ENCODE measurements around the gene TEX2. TPM values are rescaled to one million over a fixed set of nuclear protein-coding genes. Genes with fewer than 3 reads are reported as not detected.

The TEX2 gene
- total and polyA plus RNA-seq, 2 donors = 18.6 to 20.3 TPM

GRCh38 chr17:64281962-64282752 is 19.1 kb upstream of the TEX2 start:
- no peak overlapping the region for H3K4me3 ChIP-seq (ENCODE audit: low read depth, low read length)
- no peaks in the 10 kb centered on the region for H3K36me3 ChIP-seq (ENCODE audit: insufficient read depth)
- H3K27ac ChIP-seq (ENCODE audit: low read depth) = no peak overlapping the region
- H3K4me1 ChIP-seq (ENCODE audit: insufficient read depth) = no peaks in the 10 kb centered on the region
- DNase-seq (ENCODE audit: extremely low spot score) = no peak
- WGBS = 53% methylated on average over 19 of the region's 19 CpGs

- DNase-seq (ENCODE audit: extremely low spot score) = no peak
- no peak overlapping the region for H3K27ac ChIP-seq (ENCODE audit: low read depth)
- 40% methylated on average over 3 of the region's 3 CpGs for WGBS
- no peaks in the 10 kb centered on the region for H3K4me1 ChIP-seq (ENCODE audit: insufficient read depth)
- H3K36me3 ChIP-seq (ENCODE audit: insufficient read depth) = no peaks in the 10 kb centered on the region
- H3K4me3 ChIP-seq (ENCODE audit: low read depth, low read length) = no peak overlapping the region
Observed at GRCh38 chr17:64278614-64279013, 15.6 kb upstream of the TEX2 start.

- 71% methylated on average over 7 of the region's 7 CpGs for WGBS
Observed at GRCh38 chr17:64277831-64278562, 14.9 kb upstream of the TEX2 start.

GRCh38 chr17:64276961-64277505 is 14.0 kb upstream of the TEX2 start:
- Histone ChIP-seq H3K36me3 (ENCODE audit: insufficient read depth) (no peaks in the 10 kb centered on the region), H3K27ac (ENCODE audit: low read depth) (no peak overlapping the region), H3K4me3 (ENCODE audit: low read depth, low read length) (no peak overlapping the region), H3K4me1 (ENCODE audit: insufficient read depth) (no peaks in the 10 kb centered on the region)
- DNase-seq (ENCODE audit: extremely low spot score) = no peak
- 82% methylated on average over 11 of the region's 11 CpGs for WGBS

More at GRCh38 chr17:64277831-64278562, 14.9 kb upstream of the TEX2 start:
- H3K36me3 ChIP-seq (ENCODE audit: insufficient read depth) = no peaks in the 10 kb centered on the region
- DNase-seq (ENCODE audit: extremely low spot score) = no peak
- no peak overlapping the region for H3K27ac ChIP-seq (ENCODE audit: low read depth)
- no peak overlapping the region for H3K4me3 ChIP-seq (ENCODE audit: low read depth, low read length)
- H3K4me1 ChIP-seq (ENCODE audit: insufficient read depth) = no peaks in the 10 kb centered on the region

- H3K4me1 ChIP-seq (ENCODE audit: insufficient read depth) = peaks cover under 1% of the 10 kb centered on the region
- H3K36me3 ChIP-seq (ENCODE audit: insufficient read depth) = no peaks in the 10 kb centered on the region
- H3K27ac ChIP-seq (ENCODE audit: low read depth) = no peak overlapping the region
- no peak for DNase-seq (ENCODE audit: extremely low spot score)
- 82% methylated on average over 3 of the region's 3 CpGs for WGBS
- H3K4me3 ChIP-seq (ENCODE audit: low read depth, low read length) = no peak overlapping the region
Observed at GRCh38 chr17:64275016-64275415, 12.0 kb upstream of the TEX2 start.

- Histone ChIP-seq H3K36me3 (ENCODE audit: insufficient read depth) (no peaks in the 10 kb centered on the region), H3K4me1 (ENCODE audit: insufficient read depth) (peaks cover 1% of the 10 kb centered on the region), H3K27ac (ENCODE audit: low read depth) (no peak overlapping the region), H3K4me3 (ENCODE audit: low read depth, low read length) (no peak overlapping the region)
- DNase-seq (ENCODE audit: extremely low spot score) = no peak
- 82% methylated on average over 6 of the region's 6 CpGs for WGBS
Observed at GRCh38 chr17:64273006-64273405, 9.9 kb upstream of the TEX2 start.

GRCh38 chr17:64270885-64271284 is 7.8 kb upstream of the TEX2 start:
- no peak for DNase-seq (ENCODE audit: extremely low spot score)
- Histone ChIP-seq H3K4me1 (ENCODE audit: insufficient read depth) (peaks cover 1% of the 10 kb centered on the region), H3K27ac (ENCODE audit: low read depth) (no peak overlapping the region), H3K4me3 (ENCODE audit: low read depth, low read length) (no peak overlapping the region), H3K36me3 (ENCODE audit: insufficient read depth) (no peaks in the 10 kb centered on the region)
- 63% methylated on average over 6 of the region's 6 CpGs for WGBS

GRCh38 chr17:64269687-64270649 is 6.9 kb upstream of the TEX2 start:
- WGBS = 63% methylated on average over 7 of the region's 7 CpGs
- Histone ChIP-seq H3K36me3 (ENCODE audit: insufficient read depth) (no peaks in the 10 kb centered on the region), H3K27ac (ENCODE audit: low read depth) (no peak overlapping the region), H3K4me1 (ENCODE audit: insufficient read depth) (peaks cover 1% of the 10 kb centered on the region), H3K4me3 (ENCODE audit: low read depth, low read length) (no peak overlapping the region)
- no peak for DNase-seq (ENCODE audit: extremely low spot score)

GRCh38 chr17:64264891-64265290 is 1.8 kb upstream of the TEX2 start:
- Histone ChIP-seq H3K4me1 (ENCODE audit: insufficient read depth) (no peaks in the 10 kb centered on the region), H3K36me3 (ENCODE audit: insufficient read depth) (no peaks in the 10 kb centered on the region), H3K4me3 (ENCODE audit: low read depth, low read length) (no peak overlapping the region), H3K27ac (ENCODE audit: low read depth) (no peak overlapping the region)
- DNase-seq (ENCODE audit: extremely low spot score) = no peak
- WGBS = 78% methylated on average over 3 of the region's 3 CpGs

GRCh38 chr17:64262198-64262999 is 661 bp downstream of the TEX2 start:
- Histone ChIP-seq H3K27ac (ENCODE audit: low read depth) (peak overlapping the region; percentile 84), H3K4me3 (ENCODE audit: low read depth, low read length) (peak overlapping the region; percentile 70), H3K36me3 (ENCODE audit: insufficient read depth) (no peaks in the 10 kb centered on the region), H3K4me1 (ENCODE audit: insufficient read depth) (no peaks in the 10 kb centered on the region)
- 1% methylated on average over 59 of the region's 59 CpGs for WGBS
- DNase-seq (ENCODE audit: extremely low spot score) = no peak

- Histone ChIP-seq H3K27ac (ENCODE audit: low read depth) (no peak overlapping the region), H3K36me3 (ENCODE audit: insufficient read depth) (no peaks in the 10 kb centered on the region), H3K4me3 (ENCODE audit: low read depth, low read length) (peak overlapping the region; percentile 70), H3K4me1 (ENCODE audit: insufficient read depth) (no peaks in the 10 kb centered on the region)
- DNase-seq (ENCODE audit: extremely low spot score) = no peak
- 69% methylated on average over 6 of the region's 6 CpGs for WGBS
Observed at GRCh38 chr17:64261417-64262145, 1.5 kb downstream of the TEX2 start.

- no peaks in the 10 kb centered on the region for H3K4me1 ChIP-seq (ENCODE audit: insufficient read depth)
Observed at GRCh38 chr17:64260886-64261285, 2.2 kb downstream of the TEX2 start.

More at GRCh38 chr17:64260886-64261285, 2.2 kb downstream of the TEX2 start:
- no peaks in the 10 kb centered on the region for H3K36me3 ChIP-seq (ENCODE audit: insufficient read depth)
- 82% methylated on average over 1 of the region's 1 CpG for WGBS
- H3K4me3 ChIP-seq (ENCODE audit: low read depth, low read length) = no peak overlapping the region
- DNase-seq (ENCODE audit: extremely low spot score) = no peak
- H3K27ac ChIP-seq (ENCODE audit: low read depth) = no peak overlapping the region

Data from urinary bladder (tissue), 4 donors.